Measurements from ENCODE around the gene RAP1B.

Gene RAP1B

GRCh38 chr12:68622250-68622649 is 11.6 kb downstream of the RAP1B start:
- H3K4me3 ChIP-seq (ENCODE audit: low read depth, low read length), result no peak overlapping the region

GRCh38 chr12:68623059-68623458 is 12.4 kb downstream of the RAP1B start:
- no peak overlapping the region for H3K4me3 ChIP-seq (ENCODE audit: low read depth, low read length)
- no peak for TF ChIP-seq CTCF (IDR thresholded peaks at IDR 0.05; ENCODE audit: borderline replicate concordance, insufficient read depth, low read depth, low read length)

More at GRCh38 chr12:68622250-68622649, 11.6 kb downstream of the RAP1B start:
- TF ChIP-seq CTCF (IDR thresholded peaks at IDR 0.05; ENCODE audit: borderline replicate concordance, insufficient read depth, low read depth, low read length), result no peak

- no peak for TF ChIP-seq CTCF (IDR thresholded peaks at IDR 0.05; ENCODE audit: borderline replicate concordance, insufficient read depth, low read depth, low read length)
- no peak overlapping the region for H3K4me3 ChIP-seq (ENCODE audit: low read depth, low read length)
Observed at GRCh38 chr12:68623984-68624383, 13.3 kb downstream of the RAP1B start.

GRCh38 chr12:68624933-68625332 is 14.2 kb downstream of the RAP1B start:
- no peak overlapping the region for H3K4me3 ChIP-seq (ENCODE audit: low read depth, low read length)
- no peak for TF ChIP-seq CTCF (IDR thresholded peaks at IDR 0.05; ENCODE audit: borderline replicate concordance, insufficient read depth, low read depth, low read length)

- TF ChIP-seq CTCF (IDR thresholded peaks at IDR 0.05; ENCODE audit: borderline replicate concordance, insufficient read depth, low read depth, low read length), result no peak
- H3K4me3 ChIP-seq (ENCODE audit: low read depth, low read length), result no peak overlapping the region
Observed at GRCh38 chr12:68627673-68628319, 17.1 kb downstream of the RAP1B start.

- TF ChIP-seq CTCF (IDR thresholded peaks at IDR 0.05; ENCODE audit: borderline replicate concordance, insufficient read depth, low read depth, low read length), result no peak
- no peak overlapping the region for H3K4me3 ChIP-seq (ENCODE audit: low read depth, low read length)
Observed at GRCh38 chr12:68628698-68629097, 18.0 kb downstream of the RAP1B start.

- no peak overlapping the region for H3K4me3 ChIP-seq (ENCODE audit: low read depth, low read length)
Observed at GRCh38 chr12:68630050-68630449, 19.4 kb downstream of the RAP1B start.

More at GRCh38 chr12:68630050-68630449, 19.4 kb downstream of the RAP1B start:
- TF ChIP-seq CTCF (IDR thresholded peaks at IDR 0.05; ENCODE audit: borderline replicate concordance, insufficient read depth, low read depth, low read length), result no peak
